NCI-H345 (cell line): ENCODE measurements around the gene PGM1.
A peak's percentile ranks its signal among the peaks of the same experiment; 100 is the strongest.

Source experiments
- DNase-seq: peaks from one replicate; lab custom pipeline; 2025; lab: John Stamatoyannopoulos, UW

Gene PGM1

GRCh38 chr1:63665824-63666223 is 72.6 kb downstream of the PGM1 start:
- no peak for DNase-seq

- DNase-seq = no peak
Measured at GRCh38 chr1:63668298-63668697, 75.1 kb downstream of the PGM1 start.

GRCh38 chr1:63669151-63669961 is 76.1 kb downstream of the PGM1 start:
- no peak for DNase-seq

GRCh38 chr1:63670164-63670563 is 77.0 kb downstream of the PGM1 start:
- DNase-seq = no peak

GRCh38 chr1:63671514-63671913 is 78.3 kb downstream of the PGM1 start:
- no peak for DNase-seq

GRCh38 chr1:63674238-63674864 is 81.1 kb downstream of the PGM1 start:
- peak; percentile 81 for DNase-seq

- DNase-seq = peak; percentile 67
Measured at GRCh38 chr1:63674865-63675419, 81.7 kb downstream of the PGM1 start.

GRCh38 chr1:63675420-63675931 is 82.3 kb downstream of the PGM1 start:
- peak; percentile 66 for DNase-seq

- no peak for DNase-seq
Measured at GRCh38 chr1:63677497-63677896, 84.3 kb downstream of the PGM1 start.

- no peak for DNase-seq
Measured at GRCh38 chr1:63678200-63678599, 85.0 kb downstream of the PGM1 start.

GRCh38 chr1:63679076-63679475 is 85.9 kb downstream of the PGM1 start:
- no peak for DNase-seq

- no peak for DNase-seq
Measured at GRCh38 chr1:63679589-63679988, 86.4 kb downstream of the PGM1 start.

- DNase-seq = no peak
Measured at GRCh38 chr1:63682936-63683335, 89.7 kb downstream of the PGM1 start.

- DNase-seq = no peak
Measured at GRCh38 chr1:63683759-63684158, 90.5 kb downstream of the PGM1 start.

- DNase-seq = no peak
Measured at GRCh38 chr1:63686696-63687095, 93.5 kb downstream of the PGM1 start.

GRCh38 chr1:63688302-63688890 is 95.2 kb downstream of the PGM1 start:
- no peak for DNase-seq

- DNase-seq = no peak
Measured at GRCh38 chr1:63690966-63691700, 97.9 kb downstream of the PGM1 start.

- peak; percentile 70 for DNase-seq
Measured at GRCh38 chr1:63691701-63692425, 98.7 kb downstream of the PGM1 start.

GRCh38 chr1:63693944-63694571 is 100.8 kb downstream of the PGM1 start:
- DNase-seq = peak; percentile 10

- DNase-seq = no peak
Measured at GRCh38 chr1:63698001-63698838, 105.0 kb downstream of the PGM1 start.
